ENCODE measurements around the gene LRRC30. TPM values are rescaled to one million over a fixed set of nuclear protein-coding genes. Genes with fewer than 3 reads are reported as not detected.
"Not testable (repeated sequence)": the region's sequence is repeated elsewhere in the genome, so short reads cannot be mapped to it uniquely, and the experiment has no call there.

Gene LRRC30
- not detected in 2 replicates for total RNA-seq (2014; rRNA removed; shearing (Covaris generic))

DNA sequence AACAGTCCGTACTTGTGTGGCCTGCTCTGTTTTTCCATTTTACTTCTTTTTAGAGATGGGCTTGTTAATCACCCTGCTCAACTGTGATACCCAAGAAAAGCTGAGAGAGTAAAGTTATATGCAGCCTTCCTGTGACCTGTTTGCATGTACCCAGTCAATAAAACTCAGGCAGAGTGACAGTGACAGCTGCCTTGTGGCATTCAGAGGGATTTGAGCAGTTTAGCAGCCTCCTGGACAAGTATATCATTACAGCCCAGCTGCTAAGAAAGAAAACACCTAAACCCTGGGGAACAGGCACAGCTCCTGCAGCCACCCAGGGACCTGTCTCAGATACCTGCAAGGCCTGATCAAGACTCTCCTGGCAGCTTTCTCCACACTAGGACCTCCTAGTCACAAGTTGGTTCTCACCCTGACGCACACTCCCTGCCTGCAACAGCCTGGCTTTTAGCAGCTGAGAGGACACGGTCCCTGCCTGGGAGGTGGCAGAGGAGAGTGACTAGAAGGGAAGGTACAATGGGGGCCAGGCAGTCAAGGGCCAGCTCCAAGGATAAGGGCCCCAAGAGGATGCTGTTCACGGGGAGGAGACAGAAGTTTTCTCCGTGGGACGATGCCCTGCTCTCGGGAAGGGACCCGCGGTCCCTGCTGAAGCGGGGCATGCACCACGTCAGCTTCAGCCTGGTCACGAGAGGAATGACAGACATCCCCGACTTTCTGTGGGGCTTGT lies at the start of gene LRRC30:
Gene LRRC30 (plus strand): TSS at position 464 of the 724 bp plus-strand sequence. CDS start 50 bp downstream, at position 514.
- DNase-seq (ENCODE audit: low spot score): no peak

DNA sequence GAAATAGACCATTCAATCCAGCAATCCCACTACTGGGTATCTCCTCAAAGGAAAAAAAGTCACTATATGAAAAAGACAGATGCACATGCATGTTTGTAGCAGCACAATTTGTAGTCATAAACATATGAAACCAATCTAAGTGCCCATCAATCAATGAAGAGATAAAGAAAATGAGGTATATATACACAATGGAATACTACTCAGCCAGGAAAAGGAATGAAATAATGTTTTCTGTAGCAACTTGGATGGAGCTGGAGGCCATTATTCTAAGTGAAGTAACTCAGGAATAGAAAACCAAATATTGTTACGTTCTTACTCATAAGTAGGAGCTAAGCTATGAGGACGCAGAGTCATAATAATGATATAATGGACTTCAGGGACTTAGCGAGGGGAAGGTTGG lies 45.2 kb upstream of the LRRC30 start:
- DNase-seq (ENCODE audit: low spot score): no peak

DNA sequence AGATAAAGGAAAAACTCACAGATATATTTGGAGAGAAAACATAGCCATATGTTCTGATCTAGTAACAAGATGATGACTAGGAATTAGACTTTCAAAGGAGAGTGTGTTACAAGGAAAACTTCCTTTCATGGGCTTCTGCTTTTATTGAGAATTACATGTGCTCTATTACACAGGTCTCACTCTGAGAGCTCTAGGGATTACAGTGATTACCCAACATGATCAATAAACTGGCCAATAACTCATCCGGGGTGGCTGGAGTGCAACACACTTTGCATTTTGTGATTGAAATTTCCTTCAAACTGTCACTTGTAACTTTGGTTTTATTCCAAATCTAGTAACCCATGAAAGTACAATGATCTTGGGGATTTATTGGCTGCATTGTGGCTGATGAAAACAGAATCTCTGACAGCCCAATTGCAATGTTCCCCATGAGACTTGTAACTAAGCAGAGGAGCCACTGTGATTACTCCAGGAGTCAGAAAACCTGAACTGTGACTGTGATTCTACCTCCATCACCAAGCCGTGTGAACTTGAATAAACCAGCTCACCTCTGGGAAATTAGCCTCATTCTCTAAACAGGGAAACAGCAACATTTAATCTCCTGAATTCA lies 40.2 kb upstream of the LRRC30 start:
- DNase-seq (ENCODE audit: low spot score): no peak

DNA sequence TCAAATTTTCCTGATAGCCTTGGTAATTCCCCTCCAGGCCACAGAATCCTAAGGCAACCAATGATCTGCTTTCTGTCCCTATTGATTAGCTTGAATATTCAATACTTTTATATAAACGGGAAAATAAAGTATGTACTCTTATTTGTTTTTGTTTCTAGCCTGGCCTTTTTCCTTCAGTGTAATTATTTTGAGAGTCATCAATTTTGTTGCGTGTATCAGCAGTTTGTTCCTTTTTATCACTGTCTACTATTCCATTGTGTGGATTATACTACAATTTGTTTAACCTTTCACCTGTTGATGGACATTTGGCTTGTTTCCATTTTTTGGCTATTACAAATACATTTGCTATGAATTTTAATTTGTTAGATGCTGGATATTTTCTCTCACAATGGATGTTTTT lies 39.2 kb upstream of the LRRC30 start:
- no peak for DNase-seq (ENCODE audit: low spot score)

DNA sequence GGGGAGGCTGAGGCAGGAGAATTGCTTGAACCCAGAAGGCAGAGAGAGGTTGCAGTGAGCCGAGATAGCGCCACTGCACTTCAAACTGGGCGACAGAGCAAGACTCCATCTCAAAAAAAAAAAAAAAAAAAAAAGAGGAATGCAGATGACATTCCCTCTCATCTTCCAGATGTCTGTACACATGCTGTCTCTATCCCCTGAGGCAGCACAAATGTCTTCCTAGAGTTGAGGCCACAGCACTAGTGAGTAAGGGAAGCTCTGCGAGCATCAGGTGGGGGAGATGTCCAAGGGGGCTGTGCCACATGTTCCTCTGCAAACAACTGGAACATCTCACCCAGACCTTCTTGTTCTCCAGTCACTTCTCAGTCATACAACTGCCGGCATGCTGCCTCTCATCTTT lies 35.6 kb upstream of the LRRC30 start:
- DNase-seq (ENCODE audit: low spot score): no peak

DNA sequence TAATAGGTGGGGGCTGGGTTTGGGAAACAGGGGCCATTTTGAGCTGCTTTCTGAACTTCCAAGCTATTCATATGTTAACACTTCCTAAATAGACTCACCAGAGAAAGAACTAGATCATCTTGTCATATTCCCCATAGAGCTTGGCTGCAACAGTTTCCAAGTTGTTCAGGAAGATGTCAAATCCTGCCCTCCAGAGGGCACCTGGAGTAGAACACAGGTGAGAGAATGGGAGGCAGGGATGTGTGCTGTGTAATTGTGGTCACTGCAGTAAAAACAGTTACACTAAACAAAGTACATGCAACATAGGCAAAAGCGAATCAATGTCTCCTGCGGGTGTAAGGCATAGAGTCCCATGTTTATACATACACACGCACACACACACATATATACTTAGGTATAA lies 34.5 kb upstream of the LRRC30 start:
- DNase-seq (ENCODE audit: low spot score): no peak

DNA sequence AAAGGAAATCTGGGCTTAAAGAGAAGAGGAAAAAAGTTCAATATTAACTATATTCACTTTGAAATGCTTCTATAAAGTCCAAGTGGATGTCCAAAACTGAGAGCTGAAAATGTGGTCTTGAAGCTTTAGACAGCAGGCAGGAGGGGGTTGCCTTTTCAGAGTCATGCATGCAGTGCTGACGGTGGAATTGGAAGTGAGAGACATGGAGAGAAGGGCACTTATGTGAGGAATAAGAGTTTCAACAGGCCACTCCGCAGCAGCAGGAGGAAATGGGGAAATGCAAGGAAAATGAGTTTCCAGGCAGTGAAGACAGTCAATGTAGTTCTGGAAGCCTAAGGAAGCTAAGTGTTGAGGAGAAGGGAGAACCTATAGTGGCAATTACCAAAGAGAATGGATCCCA lies 33.0 kb upstream of the LRRC30 start:
- DNase-seq (ENCODE audit: low spot score): no peak

DNA sequence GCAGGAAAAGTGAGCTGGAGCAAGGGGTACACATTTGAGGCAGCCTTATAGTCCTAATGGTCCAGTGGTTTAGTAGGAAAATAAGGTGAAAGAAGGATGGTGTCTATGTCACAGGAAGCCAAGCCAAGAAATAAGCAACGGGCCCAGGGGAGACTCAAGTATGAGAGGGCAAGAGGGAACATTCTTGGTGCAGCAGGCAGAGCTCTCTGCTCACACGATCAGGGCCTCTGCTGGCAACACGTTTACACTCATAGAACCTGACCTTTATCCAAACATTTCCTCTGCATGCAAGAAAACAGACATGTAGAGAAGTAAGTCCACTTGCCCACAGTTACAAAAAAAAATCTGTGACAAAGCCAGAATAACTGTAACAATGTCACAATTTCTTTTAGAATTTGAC lies 32.6 kb upstream of the LRRC30 start:
- no peak for DNase-seq (ENCODE audit: low spot score)

DNA sequence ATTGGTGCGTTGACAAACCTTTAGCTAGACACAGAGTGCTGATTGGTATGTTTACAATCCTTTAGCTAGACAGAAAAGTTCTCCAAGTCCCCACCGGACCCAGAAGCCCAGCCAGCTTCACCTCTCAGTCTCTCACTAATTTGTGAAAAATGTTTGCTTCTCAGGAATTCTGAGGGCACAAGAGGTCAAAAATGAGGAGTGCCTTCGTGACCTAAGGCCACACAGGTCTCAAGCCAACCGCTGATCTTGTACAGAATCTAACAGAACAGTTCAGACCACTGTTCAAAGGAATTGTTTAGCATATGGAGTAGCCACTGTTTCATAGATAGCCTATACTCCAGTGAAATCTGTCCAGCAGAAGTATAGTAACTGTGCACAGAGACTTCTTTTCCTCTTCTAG lies 29.8 kb upstream of the LRRC30 start:
- DNase-seq (ENCODE audit: low spot score): no peak

DNA sequence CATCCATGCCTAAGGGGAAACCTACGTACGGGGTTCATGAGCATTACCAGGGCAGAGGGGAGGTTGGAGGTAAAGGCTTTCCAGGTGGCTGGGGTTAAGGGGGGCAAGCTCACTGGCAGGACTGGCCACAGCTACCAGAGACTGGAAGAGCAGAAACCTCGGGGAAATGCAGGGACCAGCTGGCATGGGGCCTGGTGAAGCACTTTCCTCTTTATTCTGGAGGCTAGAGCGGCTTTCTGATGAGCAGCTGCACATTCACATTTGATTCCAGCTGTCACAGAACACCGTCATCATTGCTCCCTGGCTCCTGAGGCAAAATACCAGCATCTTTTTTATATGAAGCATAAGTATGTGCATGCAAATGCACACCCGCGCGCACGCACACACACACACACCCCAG lies 28.7 kb upstream of the LRRC30 start:
- no peak for DNase-seq (ENCODE audit: low spot score)

DNA sequence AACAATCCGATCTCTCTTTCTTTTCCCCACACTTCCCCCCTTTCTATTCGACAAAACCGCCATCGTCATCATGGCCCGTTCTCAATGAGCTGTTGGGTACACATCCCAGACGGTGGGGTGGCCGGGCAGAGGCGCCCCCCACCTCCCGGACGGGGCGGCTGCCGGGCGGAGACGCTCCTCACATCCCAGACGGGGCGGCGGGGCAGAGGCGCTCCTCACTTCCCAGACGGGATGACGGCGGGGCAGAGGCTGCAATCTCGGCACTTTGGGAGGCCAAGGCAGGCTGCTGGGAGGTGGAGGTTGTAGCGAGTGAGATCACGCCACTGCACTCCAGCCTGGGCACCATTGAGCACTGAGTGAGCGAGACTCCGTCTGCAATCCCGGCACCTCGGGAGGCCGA lies 27.3 kb upstream of the LRRC30 start:
- DNase-seq (ENCODE audit: low spot score): not testable (repeated sequence)

DNA sequence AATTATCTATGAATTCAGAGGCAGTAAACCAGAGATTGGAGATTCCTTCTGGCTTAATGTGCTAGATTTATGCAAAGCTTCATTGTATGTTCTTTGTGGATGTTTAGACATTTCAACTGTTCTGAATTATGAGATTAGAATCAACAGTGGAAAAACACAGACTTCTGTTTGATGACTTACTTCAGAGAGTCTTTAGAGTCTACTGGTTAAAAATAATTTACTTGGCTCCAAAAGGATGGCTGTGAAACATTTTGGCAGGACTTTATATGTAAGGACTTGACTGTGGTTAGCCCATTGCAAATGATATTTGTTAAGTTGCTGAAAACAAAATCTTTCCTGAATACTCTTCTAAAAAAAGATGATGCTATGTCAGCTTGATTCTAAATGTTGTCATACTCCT lies 25.5 kb upstream of the LRRC30 start:
- DNase-seq (ENCODE audit: low spot score): no peak

DNA sequence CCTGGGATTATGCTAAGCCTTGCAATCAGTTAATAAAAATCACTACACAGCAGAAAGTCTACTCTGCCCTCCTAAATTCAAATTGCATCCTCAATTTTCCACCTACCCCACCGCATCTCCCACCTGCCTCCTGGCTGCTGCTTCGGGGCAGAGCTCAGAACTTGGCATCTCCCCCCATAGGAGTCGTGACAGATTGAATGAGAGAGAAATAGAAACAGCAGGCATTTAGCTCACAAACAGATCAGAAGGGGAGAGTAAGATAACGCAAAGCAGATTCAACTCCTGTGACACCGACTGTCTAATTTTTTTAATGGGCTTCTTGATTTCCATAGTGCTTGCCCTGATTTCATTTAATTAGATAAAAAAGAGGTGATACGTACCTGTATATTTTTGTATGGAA lies 24.7 kb upstream of the LRRC30 start:
- DNase-seq (ENCODE audit: low spot score): no peak

DNA sequence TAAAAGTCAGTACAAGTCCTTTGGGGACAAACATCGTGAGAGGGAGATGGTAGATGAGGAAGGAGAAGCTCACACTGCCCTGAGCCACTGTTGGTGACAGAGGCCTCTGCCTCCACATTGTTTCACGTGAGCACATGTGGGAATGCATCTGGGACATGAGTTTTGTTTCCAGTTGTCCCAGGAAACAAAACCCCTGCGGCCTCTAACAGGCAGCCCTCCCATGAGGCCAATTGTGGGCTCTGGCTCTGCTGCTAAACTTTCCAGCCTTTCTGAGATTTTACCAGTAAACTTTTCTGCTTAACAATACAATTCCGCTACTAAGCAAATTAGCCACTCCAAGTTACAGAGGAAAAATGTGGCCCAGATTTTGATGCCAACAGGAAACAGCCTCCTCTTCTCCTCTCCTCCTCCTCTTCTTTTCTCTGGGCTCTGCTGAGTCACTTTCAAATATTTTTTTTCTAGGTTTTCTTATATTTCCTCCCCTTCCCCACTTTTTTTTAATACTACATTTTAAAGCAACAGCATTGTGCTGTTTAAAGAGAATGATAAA lies 23.4 kb upstream of the LRRC30 start:
- DNase-seq (ENCODE audit: low spot score): no peak

DNA sequence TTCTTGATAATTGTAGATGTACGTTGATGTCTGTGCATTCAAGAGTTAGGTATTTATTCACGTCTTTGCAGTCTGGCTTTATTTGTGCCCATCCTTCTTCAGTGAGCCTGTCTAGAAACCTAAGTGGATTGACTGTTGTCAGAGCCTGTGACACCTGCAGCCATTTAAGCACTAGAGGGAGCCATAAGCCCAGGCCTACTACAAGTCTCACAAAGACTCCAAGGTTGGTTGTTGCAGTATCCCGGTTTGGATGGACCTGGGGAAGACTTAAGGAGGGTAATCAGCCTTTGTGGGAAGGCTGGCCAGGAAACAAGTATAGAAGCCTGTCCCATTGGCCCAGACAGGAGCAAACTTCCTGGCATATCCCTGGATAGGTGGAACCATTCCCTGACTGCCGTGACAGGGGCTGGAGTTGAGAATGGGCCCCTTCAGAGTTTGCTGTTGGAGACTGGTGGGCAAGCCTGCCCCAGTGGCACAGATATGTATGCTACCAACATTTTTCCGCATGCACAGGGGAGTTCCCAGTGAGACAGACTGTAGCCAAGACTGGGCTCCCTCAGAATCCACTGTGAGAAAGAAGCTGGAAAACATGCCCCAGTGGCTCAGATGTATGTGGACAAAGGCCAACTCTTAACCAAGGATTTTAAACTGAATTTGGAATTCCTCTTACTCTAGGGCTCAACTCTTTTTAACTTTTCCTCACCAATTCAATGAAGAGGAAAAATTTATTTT lies 9.3 kb upstream of the LRRC30 start:
- peak; percentile 78 for DNase-seq (ENCODE audit: low spot score)

DNA sequence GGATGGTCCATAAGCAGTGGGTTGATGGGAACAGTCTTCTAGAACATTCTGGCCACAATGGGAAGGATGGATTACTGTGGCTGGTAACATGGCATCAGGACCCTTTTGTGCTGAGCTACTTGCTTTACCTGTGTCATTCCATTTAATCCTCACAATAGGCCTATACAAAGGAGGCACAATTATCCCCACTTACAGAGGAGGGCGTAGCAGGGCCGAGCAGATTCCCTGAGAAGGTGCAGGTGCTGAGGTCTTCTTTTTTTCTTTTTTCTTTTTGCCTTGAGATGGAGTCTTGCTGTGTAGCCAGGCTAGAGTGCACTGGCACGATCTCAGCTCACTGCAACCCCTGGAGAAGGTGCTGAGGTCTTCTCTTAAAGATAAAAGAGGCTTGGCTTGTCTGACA lies 6.7 kb upstream of the LRRC30 start:
- DNase-seq (ENCODE audit: low spot score): no peak

DNA sequence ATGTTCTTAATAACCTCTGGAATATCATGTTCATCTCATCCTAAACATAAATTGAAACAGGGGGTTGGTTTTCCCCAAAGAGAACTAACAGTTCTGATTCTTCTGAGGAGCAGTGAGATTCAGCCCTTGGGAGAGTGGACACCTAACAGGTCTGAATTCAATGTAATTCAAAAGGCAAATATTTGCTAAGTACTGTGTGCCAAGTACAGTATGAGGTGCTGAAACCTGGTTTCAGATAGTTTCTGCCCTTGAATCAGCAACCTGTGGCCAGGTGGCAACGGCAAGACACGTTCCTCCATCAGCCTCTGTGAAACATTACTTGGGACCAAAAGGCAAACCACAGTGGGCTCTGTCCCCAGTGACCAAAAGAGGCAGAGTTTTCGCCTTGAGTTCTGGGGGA lies 1.3 kb downstream of the LRRC30 start:
- DNase-seq (ENCODE audit: low spot score): no peak

DNA sequence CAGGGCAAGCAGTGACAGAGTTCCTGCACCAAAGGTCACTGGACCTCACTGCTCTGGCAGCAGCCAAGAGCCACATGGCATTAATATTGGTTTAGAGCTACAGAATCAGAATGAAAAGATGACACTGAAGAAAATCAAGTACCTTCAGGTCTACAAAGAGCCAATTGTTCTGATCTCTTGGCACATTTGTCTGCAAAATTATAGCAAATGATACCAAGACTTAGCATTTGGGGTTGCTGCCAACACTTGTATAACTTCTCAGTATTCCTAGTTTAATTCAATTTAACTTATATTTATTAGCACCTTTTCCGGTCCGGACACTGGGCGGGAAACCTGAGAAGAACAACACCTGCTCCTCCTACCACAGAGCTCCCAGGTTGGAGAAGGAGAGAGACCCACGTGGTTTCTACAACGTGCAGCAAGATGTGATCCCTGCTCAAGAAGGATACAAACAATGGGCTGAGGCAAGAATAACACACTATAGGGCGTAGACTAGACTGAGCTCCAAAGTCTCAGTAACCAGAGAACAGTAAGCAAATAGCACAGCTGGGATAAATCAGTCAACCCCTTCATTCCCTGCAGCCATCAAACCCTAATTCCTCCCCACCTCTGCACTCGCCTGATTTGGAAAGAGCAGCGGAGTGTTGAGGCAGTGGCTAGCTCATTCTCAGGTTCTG lies 2.4 kb downstream of the LRRC30 start:
- DNase-seq (ENCODE audit: low spot score): no peak

DNA sequence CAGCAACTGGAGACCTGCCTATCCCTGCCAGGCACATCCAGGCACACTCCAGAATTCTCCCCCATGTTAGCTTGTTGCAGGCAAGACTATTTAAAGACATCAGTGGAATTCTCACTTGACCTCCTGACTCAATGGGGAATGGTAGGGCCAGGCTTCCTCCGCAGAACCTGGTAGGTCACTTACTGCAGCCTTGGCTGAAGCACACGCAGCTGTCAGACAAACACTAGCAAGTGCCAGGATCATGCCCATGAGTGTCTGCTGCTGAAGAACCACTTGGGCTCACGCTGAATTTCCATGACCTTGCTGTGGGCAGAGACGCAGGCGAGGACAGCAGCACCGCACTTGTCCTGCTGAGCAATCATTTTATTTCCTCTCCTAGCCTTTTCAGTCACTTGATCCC lies 3.2 kb downstream of the LRRC30 start:
- no peak for DNase-seq (ENCODE audit: low spot score)

DNA sequence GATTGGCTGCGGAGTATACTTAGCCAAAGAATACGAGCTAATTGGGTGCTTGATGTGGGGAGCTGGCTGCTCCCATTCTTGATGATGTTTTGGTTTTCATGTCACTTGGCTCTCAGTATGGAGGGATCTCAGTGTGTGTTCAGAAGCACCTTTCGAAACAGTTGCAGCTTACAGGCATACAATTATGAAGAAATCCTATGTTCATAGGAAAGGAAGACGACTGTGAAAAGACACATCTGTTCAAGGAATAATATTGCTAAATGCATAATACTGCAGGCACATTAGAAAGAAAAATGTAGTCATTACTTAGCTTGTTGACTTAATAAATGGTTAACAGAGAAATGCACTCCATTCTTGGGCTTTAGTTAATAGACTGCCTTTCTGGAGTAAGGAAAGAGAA lies 4.1 kb downstream of the LRRC30 start:
- no peak for DNase-seq (ENCODE audit: low spot score)

DNA sequence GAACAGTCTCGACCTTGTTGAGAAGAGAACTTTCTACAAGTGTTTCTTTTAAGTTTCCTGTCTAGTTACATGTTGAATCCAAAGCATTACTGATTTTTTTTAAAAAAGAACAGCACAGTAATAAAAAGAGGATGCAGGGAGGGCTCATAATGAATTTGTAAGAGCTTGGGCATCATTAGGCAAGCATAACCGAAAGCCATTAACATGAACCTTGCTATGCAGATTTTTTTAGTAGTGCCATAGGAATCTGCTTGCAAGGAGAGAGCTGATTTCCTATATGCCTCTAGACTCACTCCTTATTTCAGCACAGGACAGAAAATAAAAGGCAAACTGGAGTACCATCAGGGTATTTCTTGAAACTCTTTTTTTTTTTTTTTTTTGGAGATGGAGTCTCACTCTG lies 5.2 kb downstream of the LRRC30 start:
- no peak for DNase-seq (ENCODE audit: low spot score)

DNA sequence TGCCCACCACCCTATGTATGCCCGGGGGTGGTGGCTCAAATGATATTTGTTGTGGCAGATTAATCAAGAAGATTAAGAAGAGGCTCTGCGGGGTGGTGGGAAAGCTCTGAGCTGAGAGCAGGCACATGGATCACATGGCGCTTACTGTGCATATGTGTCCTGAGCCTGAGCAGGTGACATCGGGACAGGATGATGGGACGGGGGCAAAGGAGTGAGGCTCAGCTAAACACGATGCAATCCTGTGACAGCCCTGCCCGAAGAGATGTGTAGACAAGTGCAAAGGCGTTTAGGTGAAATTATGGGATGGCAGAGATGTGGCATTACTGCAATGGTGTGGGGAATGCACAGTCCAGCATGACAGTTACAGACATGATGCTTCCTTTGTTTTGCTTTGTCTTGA lies 6.0 kb downstream of the LRRC30 start:
- DNase-seq (ENCODE audit: low spot score): no peak

All from H4 (cell line).